ENCODE data around the gene BRD7. TPM values are rescaled to one million over a fixed set of nuclear protein-coding genes. Genes with fewer than 3 reads are reported as not detected.
A peak's percentile ranks its signal among the peaks of the same experiment; 100 is the strongest.

Gene BRD7
- polyA plus RNA-seq, 4 donors, result 40.7 to 71.6 (median 43.4) TPM

DNA sequence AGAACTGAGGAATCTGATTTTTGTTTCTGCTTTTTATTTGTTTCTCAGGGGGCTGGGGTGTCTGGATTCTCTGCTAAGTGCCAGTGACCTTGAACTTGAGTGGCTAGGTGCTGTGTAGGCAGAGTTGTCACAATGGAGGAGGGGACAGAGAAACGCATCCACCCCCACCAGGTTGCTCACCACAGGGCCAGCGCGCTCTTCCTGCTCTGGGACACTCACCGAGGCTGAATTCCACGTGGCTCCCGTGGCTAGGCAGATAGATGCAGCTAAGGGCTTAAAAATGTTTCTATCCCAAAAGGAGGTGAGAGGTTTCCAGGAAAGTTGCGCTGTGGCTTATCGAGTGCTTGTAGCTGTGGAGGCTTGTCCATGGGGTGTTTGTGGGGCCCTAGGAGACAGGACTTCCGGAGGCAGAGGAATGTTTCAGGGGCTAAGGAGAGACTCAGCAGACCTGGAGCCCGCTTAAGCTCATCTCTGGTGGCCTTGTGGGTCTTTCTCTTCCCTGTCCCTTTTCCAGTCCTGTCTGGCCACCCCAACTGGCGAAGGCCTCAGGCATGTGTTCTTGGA, 65.7 kb downstream of the BRD7 start:
- WGBS, 3 donors, result 83 to 90% (median 85%) methylated on average over 11 of the region's 11 CpGs
- H3K4me1 ChIP-seq (ENCODE audit: control insufficient read depth in 3 of 3, insufficient read depth in 2 of 3, low read depth in 1 of 3, low read length in 2 of 3), result peaks cover 0 to 3% (median 0%) of the 10 kb centered on the region in 3 donors
- no peak overlapping the region for H3K27ac ChIP-seq (ENCODE audit: low read depth in 1 of 3, low read length in 2 of 3)
- H3K36me3 ChIP-seq (ENCODE audit: control insufficient read depth in 3 of 3, insufficient read depth in 2 of 3, low read depth in 1 of 3, low read length in 3 of 3), result peaks cover 0 to 19% (median 2%) of the 10 kb centered on the region in 3 donors
- DNase-seq, result no peak
- no peak for FAIRE-seq
- H3K27me3 ChIP-seq (ENCODE audit: control insufficient read depth in 3 of 3, insufficient read depth in 3 of 3, low read length in 3 of 3), result no peaks in the 10 kb centered on the region
- H3K9me3 ChIP-seq (ENCODE audit: control insufficient read depth in 2 of 2, insufficient read depth in 1 of 2, low read depth in 1 of 2, low read length in 1 of 2), result no peaks in the 10 kb centered on the region
- H3K4me3 ChIP-seq (ENCODE audit: low read depth in 1 of 3, low read length in 3 of 3), result no peak overlapping the region

GRCh38 chr16:50302472-50303005, 66.2 kb downstream of the BRD7 start:
- Histone ChIP-seq H3K36me3 (ENCODE audit: control insufficient read depth in 3 of 3, insufficient read depth in 2 of 3, low read depth in 1 of 3, low read length in 3 of 3) (peaks cover 0 to 19% (median 2%) of the 10 kb centered on the region in 3 donors), H3K4me1 (ENCODE audit: control insufficient read depth in 3 of 3, insufficient read depth in 2 of 3, low read depth in 1 of 3, low read length in 2 of 3) (peaks cover 0 to 6% (median 0%) of the 10 kb centered on the region in 3 donors), H3K27me3 (ENCODE audit: control insufficient read depth in 3 of 3, insufficient read depth in 3 of 3, low read length in 3 of 3) (no peaks in the 10 kb centered on the region), H3K9me3 (ENCODE audit: control insufficient read depth in 2 of 2, insufficient read depth in 1 of 2, low read depth in 1 of 2, low read length in 1 of 2) (no peaks in the 10 kb centered on the region), H3K27ac (ENCODE audit: low read depth in 1 of 3, low read length in 2 of 3) (no peak overlapping the region), H3K4me3 (ENCODE audit: low read depth in 1 of 3, low read length in 3 of 3) (no peak overlapping the region)
- 28 to 74% (median 56%) methylated on average over 15 of the region's 15 CpGs for WGBS, 3 donors
- DNase-seq, result peak in 1 of 2 donors; percentile 33
- FAIRE-seq, result no peak

- H3K27me3 ChIP-seq (ENCODE audit: control insufficient read depth in 3 of 3, insufficient read depth in 3 of 3, low read length in 3 of 3), result no peaks in the 10 kb centered on the region
- H3K27ac ChIP-seq (ENCODE audit: low read depth in 1 of 3, low read length in 2 of 3), result no peak overlapping the region
- peaks cover 0 to 11% (median 0%) of the 10 kb centered on the region in 3 donors for H3K4me1 ChIP-seq (ENCODE audit: control insufficient read depth in 3 of 3, insufficient read depth in 2 of 3, low read depth in 1 of 3, low read length in 2 of 3)
- FAIRE-seq, result no peak
- peaks cover 0 to 20% (median 2%) of the 10 kb centered on the region in 3 donors for H3K36me3 ChIP-seq (ENCODE audit: control insufficient read depth in 3 of 3, insufficient read depth in 2 of 3, low read depth in 1 of 3, low read length in 3 of 3)
- DNase-seq, result no peak
- WGBS, 3 donors, result 51 to 78% (median 72%) methylated on average over 19 to 21 of the region's 21 CpGs
- no peak overlapping the region for H3K4me3 ChIP-seq (ENCODE audit: low read depth in 1 of 3, low read length in 3 of 3)
- H3K9me3 ChIP-seq (ENCODE audit: control insufficient read depth in 2 of 2, insufficient read depth in 1 of 2, low read depth in 1 of 2, low read length in 1 of 2), result no peaks in the 10 kb centered on the region
These were observed 66.9 kb downstream of the BRD7 start for GRCh38 chr16:50301626-50302471.

- WGBS, 3 donors, result 88 to 93% (median 90%) methylated on average over 23 of the region's 23 CpGs
- no peaks in the 10 kb centered on the region for H3K9me3 ChIP-seq (ENCODE audit: control insufficient read depth in 2 of 2, insufficient read depth in 1 of 2, low read depth in 1 of 2, low read length in 1 of 2)
- peak overlapping the region in 1 of 3 donors; percentile 58 for H3K27ac ChIP-seq (ENCODE audit: low read depth in 1 of 3, low read length in 2 of 3)
- DNase-seq (no peak), FAIRE-seq (no peak)
- peaks cover 0 to 23% (median 2%) of the 10 kb centered on the region in 3 donors for H3K36me3 ChIP-seq (ENCODE audit: control insufficient read depth in 3 of 3, insufficient read depth in 2 of 3, low read depth in 1 of 3, low read length in 3 of 3)
- no peak overlapping the region for H3K4me3 ChIP-seq (ENCODE audit: low read depth in 1 of 3, low read length in 3 of 3)
- no peaks in the 10 kb centered on the region for H3K27me3 ChIP-seq (ENCODE audit: control insufficient read depth in 3 of 3, insufficient read depth in 3 of 3, low read length in 3 of 3)
- H3K4me1 ChIP-seq (ENCODE audit: control insufficient read depth in 3 of 3, insufficient read depth in 2 of 3, low read depth in 1 of 3, low read length in 2 of 3), result peaks cover 0 to 11% (median 0%) of the 10 kb centered on the region in 3 donors
These were observed 67.7 kb downstream of the BRD7 start for GRCh38 chr16:50300942-50301625.

GRCh38 chr16:50299508-50300105, 69.2 kb downstream of the BRD7 start:
- no peaks in the 10 kb centered on the region for H3K27me3 ChIP-seq (ENCODE audit: control insufficient read depth in 3 of 3, insufficient read depth in 3 of 3, low read length in 3 of 3)
- no peak for FAIRE-seq
- H3K9me3 ChIP-seq (ENCODE audit: control insufficient read depth in 2 of 2, insufficient read depth in 1 of 2, low read depth in 1 of 2, low read length in 1 of 2), result no peaks in the 10 kb centered on the region
- 94 to 95% (median 95%) methylated on average over 12 of the region's 12 CpGs for WGBS, 3 donors
- H3K4me1 ChIP-seq (ENCODE audit: control insufficient read depth in 3 of 3, insufficient read depth in 2 of 3, low read depth in 1 of 3, low read length in 2 of 3), result peaks cover 0 to 11% (median 0%) of the 10 kb centered on the region in 3 donors
- H3K4me3 ChIP-seq (ENCODE audit: low read depth in 1 of 3, low read length in 3 of 3), result no peak overlapping the region
- peaks cover 0 to 24% (median 2%) of the 10 kb centered on the region in 3 donors for H3K36me3 ChIP-seq (ENCODE audit: control insufficient read depth in 3 of 3, insufficient read depth in 2 of 3, low read depth in 1 of 3, low read length in 3 of 3)
- DNase-seq, result no peak
- no peak overlapping the region for H3K27ac ChIP-seq (ENCODE audit: low read depth in 1 of 3, low read length in 2 of 3)

- H3K27ac ChIP-seq (ENCODE audit: low read depth in 1 of 3, low read length in 2 of 3), result no peak overlapping the region
- FAIRE-seq (no peak), DNase-seq (no peak)
- WGBS, 3 donors, result 86 to 91% (median 90%) methylated on average over 28 to 29 of the region's 29 CpGs
- no peaks in the 10 kb centered on the region for H3K9me3 ChIP-seq (ENCODE audit: control insufficient read depth in 2 of 2, insufficient read depth in 1 of 2, low read depth in 1 of 2, low read length in 1 of 2)
- H3K4me1 ChIP-seq (ENCODE audit: control insufficient read depth in 3 of 3, insufficient read depth in 2 of 3, low read depth in 1 of 3, low read length in 2 of 3), result peaks cover 0 to 11% (median 0%) of the 10 kb centered on the region in 3 donors
- H3K4me3 ChIP-seq (ENCODE audit: low read depth in 1 of 3, low read length in 3 of 3), result no peak overlapping the region
- peaks cover 0 to 22% (median 2%) of the 10 kb centered on the region in 3 donors for H3K36me3 ChIP-seq (ENCODE audit: control insufficient read depth in 3 of 3, insufficient read depth in 2 of 3, low read depth in 1 of 3, low read length in 3 of 3)
- no peaks in the 10 kb centered on the region for H3K27me3 ChIP-seq (ENCODE audit: control insufficient read depth in 3 of 3, insufficient read depth in 3 of 3, low read length in 3 of 3)
These were observed 69.9 kb downstream of the BRD7 start for GRCh38 chr16:50298591-50299507.

DNA sequence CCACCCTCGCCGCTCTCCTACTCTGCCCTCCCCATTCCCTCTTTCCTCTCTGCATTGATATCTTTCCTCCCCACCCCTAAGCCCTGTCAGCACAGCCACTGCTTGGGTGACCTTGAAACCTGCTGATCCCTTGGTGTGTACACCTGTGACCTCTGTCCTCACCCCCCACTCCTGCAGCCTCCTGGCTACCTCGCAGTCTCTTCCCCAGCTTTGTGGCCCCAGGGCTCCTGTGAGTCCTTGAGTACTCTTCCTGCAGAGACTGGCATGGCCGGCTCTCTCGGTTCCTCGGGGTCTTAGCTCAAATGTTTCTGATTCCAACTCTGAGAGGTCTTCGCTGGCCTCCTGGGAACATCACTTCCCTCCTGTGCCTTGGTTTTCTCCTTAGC, 70.7 kb downstream of the BRD7 start:
- Histone ChIP-seq H3K4me1 (ENCODE audit: control insufficient read depth in 3 of 3, insufficient read depth in 2 of 3, low read depth in 1 of 3, low read length in 2 of 3) (peaks cover 0 to 11% (median 0%) of the 10 kb centered on the region in 3 donors), H3K27me3 (ENCODE audit: control insufficient read depth in 3 of 3, insufficient read depth in 3 of 3, low read length in 3 of 3) (no peaks in the 10 kb centered on the region), H3K9me3 (ENCODE audit: control insufficient read depth in 2 of 2, insufficient read depth in 1 of 2, low read depth in 1 of 2, low read length in 1 of 2) (no peaks in the 10 kb centered on the region), H3K27ac (ENCODE audit: low read depth in 1 of 3, low read length in 2 of 3) (no peak overlapping the region), H3K4me3 (ENCODE audit: low read depth in 1 of 3, low read length in 3 of 3) (no peak overlapping the region), H3K36me3 (ENCODE audit: control insufficient read depth in 3 of 3, insufficient read depth in 2 of 3, low read depth in 1 of 3, low read length in 3 of 3) (peaks cover 0 to 26% (median 2%) of the 10 kb centered on the region in 3 donors)
- WGBS, 3 donors, result 81 to 89% (median 89%) methylated on average over 6 to 7 of the region's 7 CpGs
- DNase-seq, result no peak
- no peak for FAIRE-seq

Measured in small intestine (tissue), 7 donors.